GM23248 (cell line): ENCODE results near the gene NDE1.

Source experiments
- EZH2 ChIP-seq: fragments of 200-600 bp; sonication (generic); IDR thresholded peaks from 2 replicates; pipeline ENCODE4 v1.6.1; 2018; ENCODE audit warnings: antibody characterized with exemption, mild to moderate bottlenecking; ENCODE audit not compliant: insufficient read depth, poor library complexity, severe bottlenecking
- EZH2phosphoT487 ChIP-seq: fragments of 200-600 bp; sonication (generic); IDR thresholded peaks from 2 replicates; pipeline ENCODE4 v1.6.1; 2018; ENCODE audit warnings: antibody characterized with exemption, moderate library complexity, mild to moderate bottlenecking, low read depth; ENCODE audit not compliant: insufficient read depth

DNA sequence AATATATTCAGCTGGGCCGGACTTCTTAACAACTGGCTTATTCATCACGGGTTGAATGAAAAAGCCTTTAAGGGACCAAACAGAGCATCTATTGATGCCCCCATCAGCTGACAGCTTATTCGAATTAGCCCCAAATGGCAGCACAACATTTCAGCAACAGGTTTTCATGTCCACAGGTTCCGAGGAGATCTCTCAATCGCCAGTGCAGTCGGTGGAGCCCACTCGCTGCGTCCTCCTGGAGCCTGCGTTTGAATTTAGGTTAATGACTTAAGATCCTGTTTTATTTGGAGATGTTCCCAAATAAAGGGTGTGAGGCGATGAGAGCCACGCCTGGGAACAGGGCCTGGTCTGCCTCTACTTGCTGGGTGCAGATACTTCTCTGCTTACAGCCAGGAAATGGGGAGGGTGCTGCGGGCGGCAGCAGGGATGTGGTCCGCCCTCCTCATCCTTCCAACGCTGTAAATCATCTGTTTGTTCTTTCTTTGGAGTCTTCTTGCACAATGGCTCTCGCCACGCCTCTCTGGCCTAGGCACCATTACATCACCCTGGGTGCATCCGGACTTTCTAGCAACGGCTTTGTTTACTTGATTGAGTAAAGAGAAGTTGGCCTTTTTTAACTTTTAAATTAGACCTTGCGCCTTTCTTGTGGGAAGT is 22.6 kb downstream of the NDE1 start:
- no peak for TF ChIP-seq EZH2phosphoT487
- TF ChIP-seq EZH2, result no peak
